GM18868 (cell line): ENCODE results near the gene SLC35F3.
"Not testable (repeated sequence)": the region's sequence is repeated elsewhere in the genome, so short reads cannot be mapped to it uniquely, and the experiment has no call there.

Experiments
- ATAC-seq: cut with Tn5 transposase; IDR thresholded peaks from one replicate; pipeline ENCODE4 v1.9.1; 2021; ENCODE audit warnings: mild to moderate bottlenecking, moderate library complexity; ENCODE audit not compliant: unreplicated experiment

The SLC35F3 gene

DNA sequence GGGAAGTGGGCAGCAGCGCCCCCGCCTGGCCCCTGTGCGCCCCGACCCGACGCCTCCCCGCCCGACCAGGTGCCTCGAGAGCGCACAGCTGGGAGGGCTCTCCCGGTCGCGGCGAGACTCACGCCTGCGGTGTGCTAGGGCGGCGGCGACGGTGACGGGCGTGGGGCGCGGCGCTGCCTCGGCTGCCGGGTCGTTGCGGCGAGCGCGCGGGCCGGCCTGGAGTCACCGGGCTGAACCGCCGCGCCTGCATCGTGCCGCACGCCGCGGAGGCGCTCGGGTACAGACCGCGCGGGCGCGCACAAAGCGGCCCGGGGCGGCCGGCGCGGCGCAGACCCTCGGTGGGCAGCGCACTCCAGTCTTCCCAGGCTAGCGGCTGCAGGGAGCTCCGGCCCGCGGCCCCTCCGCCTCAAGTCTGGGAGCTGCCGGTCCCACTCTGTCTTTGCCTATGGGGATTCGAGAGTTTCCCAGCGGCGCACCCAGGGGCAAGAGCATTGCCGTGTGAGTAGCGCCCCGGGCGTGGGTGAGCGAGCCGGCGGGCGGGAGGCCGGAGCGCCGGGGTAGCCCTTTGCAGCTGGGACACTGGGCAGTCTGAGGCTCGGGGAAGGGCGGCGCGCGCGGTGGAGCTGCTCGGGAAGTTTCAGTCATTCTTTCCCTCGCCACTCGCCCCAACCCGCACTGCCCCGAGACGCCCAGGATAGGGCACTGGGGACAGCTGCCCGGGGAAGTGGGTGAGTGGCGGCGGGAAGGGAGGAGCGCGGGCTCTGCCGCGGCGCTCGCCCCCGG is at the start of gene SLC35F3:
TSS of gene SLC35F3 (plus strand) at position 44 of the 783 bp plus-strand sequence.
- ATAC-seq = no peak

DNA sequence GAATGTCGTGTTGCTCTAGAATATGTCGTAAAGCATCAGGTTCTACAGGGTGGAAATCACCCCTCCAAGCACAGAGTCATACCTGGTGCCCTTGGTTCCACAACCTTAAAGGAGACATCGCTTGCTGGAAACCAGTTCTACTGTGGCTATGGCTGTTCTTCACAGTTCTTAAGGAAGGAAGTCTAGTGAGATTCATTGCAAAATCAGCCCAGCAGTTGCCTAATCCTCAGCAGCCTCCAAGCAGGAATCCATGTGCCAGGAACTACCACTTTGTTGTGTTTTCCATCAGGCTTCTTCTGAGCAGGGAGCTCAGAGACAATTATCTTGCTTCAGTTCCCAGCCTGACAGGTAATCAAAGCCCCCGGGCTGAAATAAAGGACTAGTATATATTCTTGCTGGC is 45.0 kb upstream of the SLC35F3 start:
- ATAC-seq = no peak

DNA sequence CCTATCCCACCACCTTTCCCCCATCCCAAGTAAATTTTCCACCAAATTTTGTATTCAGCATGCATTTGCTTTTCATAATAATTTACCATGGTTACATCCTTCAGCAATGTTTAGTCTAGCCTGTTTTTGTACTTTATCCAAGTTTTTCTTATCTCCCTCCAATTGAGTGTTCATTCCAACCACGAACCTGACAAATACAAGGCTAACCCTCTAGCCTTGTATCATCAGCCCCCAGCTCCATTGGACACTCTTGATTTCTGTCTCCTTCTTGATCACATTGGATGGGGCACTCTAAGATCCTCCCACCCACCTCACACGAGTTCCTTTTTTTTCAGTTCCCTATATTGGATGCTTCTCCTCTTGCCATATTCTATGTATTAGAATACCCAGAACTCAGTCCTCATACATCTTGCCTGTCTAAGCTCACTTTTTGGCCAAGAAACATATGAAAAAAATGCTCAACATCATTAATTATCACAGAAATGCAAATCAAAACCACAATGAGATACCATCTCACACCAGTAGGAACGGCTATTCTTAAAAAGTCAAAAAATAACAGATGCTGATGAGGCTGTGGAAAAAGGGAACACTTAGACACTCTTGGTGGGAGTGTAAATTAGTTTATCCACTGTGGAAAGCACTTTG is 40.5 kb upstream of the SLC35F3 start:
- no peak for ATAC-seq

DNA sequence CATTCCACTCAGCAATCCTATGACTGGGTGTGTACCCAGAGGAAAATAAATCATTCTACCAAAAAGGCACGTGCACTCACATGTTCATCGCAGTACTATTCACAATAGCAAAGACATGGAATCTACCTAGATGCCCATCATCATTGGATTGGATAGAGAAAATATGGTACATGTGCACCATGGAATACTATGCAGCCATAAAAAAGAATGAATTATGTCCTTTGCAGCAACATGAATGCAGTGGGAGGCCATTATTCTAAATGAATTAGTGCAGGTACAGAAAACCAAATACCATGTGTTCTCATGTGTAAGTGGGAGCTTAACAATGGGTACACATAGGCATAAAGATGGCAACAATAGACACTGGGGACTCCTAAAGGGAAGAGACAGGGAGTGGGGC is 39.9 kb upstream of the SLC35F3 start:
- no peak for ATAC-seq

DNA sequence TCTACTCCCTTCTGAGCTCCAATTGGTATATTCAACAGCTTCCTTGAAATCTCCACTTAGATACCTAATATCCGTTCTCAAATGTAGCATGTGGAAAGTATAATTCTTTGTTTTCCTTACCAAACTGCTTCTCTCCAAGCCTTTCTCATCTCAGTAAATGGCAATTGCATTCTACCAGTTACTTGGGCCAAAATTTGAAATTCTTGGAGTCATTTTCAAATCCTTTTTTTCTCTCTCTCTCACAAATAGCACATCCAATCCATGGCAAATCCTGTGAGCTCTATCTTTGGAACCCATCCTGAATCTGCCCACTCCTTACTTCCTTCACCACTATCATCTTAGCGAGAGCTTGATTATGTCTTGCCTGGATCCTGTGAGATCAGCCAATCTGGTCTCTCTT is 39.3 kb upstream of the SLC35F3 start:
- ATAC-seq = no peak

DNA sequence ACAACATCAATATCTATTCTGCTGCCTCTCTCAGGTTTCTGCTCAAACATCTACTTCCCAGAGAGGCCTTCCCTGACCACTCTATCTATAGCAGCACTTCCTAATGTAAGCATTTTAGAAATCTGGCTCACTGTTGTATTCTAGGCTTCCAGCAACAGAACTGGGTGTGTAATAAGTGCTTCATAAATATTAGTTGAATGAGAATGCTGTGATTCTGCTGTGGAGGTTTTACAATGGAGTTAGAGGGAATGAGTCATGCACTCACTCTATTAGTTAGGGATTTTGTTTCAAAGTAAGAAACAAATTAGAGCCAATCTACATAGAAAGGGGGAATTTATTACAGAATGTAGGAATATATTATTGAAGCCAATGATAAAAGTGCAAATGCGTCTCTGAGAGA is 38.6 kb upstream of the SLC35F3 start:
- no peak for ATAC-seq

DNA sequence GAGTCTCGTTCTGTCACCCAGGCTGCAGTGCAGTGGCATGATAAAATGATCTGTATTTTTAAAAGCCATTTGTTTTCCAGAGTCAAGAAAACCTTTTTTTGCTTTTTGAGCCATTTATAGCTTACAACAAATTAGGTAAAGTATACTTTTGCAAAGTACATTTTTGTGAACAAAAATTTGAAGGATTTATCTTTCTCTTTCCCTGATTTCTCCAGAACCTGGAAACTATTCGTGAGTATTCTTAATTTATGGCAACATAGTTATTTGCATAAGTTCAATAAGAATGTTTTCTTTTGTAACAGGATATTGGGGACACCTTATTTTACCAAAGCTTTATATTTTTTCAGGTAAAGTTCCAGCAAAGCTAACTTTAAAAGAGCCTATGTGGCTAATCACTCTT is 37.4 kb upstream of the SLC35F3 start:
- ATAC-seq = no peak

DNA sequence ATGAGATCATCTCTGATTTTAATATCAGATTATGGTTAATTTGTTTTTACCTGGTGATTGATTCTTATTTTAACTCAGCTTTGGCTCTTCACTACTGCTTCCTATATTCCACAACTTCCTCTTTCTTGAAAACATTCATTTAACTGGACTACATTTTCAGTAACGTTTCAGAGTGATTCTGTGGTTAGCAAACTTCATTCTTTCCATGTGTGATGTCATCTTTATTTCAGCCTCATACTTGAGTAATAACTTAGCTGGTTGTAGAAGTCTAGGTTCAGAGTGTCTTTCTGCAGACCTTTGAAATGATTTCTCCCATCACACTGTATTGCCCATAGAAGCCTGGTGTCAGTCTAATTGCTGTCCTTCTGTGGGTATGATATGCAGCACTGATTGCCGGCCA is 36.0 kb upstream of the SLC35F3 start:
- ATAC-seq = no peak

DNA sequence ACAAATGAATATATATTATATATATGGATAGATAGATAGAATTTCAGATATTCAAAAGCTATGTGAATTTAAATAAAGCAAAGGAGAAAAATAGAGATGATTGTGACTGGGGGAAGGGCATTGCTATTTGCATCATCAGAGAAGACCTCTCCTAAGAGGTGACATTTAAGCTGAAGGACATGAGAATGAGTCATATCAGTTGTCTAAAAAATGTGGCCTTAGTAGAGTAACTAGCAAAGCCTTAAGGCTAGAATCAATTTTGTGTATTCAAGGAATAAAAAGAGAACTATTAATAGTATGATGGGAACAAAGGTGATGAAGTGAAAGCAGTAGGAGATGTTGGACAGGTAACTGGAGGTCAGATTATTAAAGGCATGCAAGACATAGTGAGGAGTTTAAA is 34.8 kb upstream of the SLC35F3 start:
- no peak for ATAC-seq

DNA sequence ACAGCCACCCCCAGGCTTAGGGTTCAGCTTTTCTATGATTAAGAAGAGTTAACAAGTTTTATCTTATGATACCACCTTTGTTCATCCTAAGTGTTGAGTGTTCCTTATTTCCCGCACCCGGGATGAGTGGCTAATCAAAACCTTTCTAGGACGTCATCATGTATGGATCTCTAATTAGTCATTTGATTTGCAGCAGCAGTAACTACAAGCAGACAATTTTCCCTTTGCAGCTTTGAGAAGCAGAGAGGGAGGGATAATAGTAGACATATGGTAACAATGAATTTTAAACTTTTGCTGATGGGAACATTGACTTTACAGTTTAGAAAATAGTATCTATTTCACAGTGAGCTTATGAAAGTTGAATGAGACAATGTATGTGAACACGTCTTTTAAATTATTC is 30.8 kb upstream of the SLC35F3 start:
- no peak for ATAC-seq

DNA sequence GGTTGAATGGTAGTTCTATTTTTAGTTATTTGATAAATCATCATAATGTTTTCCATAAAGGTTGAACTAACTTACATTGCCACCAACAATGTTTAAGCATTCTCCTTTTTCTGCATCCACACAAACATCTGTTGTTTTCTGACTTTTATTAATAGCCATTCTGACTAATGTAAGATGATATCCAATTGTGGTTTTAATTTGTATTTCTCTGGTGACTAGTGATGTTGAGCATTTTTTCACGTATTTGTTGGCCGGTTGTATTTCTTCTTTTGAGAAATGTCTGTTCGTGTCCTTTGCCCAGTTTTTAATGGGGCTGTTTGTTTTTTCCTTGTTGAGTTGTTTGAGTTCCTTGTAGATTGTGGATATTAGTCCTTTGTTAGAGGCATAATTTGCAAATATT is 24.6 kb upstream of the SLC35F3 start:
- ATAC-seq = no peak

DNA sequence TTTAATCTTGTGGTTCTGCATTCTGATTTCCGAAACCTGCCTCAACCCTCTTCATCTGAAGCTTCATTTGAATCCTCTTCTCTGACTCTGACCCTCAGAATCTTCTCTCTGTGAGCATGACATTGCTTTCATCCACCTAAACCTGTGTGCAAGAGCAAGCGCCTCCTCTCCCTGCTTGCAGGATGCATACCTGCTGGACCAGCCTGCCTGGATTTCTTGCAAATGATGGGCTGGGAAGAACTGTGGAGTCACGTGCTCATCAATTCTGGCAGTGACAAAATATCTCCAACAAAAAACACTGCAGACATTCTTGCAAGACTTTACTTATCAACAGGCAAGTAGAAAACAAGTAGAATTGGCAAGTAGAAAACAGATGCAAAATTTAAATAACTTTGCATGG is 20.8 kb upstream of the SLC35F3 start:
- ATAC-seq = no peak

DNA sequence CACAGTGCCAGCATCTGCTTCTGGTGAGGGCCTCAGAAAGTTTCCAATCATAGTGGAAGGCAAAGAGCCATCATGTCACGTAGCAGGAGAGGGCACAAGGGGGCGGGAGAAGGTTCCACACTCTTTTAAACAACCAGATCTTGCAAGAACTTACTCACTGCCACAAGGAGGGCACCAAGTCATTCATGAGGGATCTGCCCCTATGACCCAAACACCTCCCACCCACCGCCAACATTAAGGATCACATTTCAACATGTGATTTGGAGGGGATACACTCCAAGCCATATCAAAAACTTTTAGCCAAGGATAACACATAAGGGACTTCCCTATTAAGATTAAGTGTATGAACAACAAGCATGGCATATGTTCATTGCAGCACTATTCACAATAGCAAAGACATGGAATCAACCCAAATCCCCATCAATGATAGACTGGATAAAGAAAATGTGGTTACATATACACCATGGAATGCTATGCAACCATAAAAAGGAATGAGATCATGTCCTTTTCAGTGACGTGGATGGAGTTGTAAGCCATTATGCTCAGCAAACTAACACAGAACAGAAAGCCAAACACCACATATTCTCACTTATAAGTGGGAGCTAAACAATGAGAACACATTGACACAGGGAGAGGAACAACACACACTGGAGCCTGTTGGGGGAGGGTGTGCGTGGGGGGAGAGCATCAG is 19.9 kb upstream of the SLC35F3 start:
- ATAC-seq = no peak

DNA sequence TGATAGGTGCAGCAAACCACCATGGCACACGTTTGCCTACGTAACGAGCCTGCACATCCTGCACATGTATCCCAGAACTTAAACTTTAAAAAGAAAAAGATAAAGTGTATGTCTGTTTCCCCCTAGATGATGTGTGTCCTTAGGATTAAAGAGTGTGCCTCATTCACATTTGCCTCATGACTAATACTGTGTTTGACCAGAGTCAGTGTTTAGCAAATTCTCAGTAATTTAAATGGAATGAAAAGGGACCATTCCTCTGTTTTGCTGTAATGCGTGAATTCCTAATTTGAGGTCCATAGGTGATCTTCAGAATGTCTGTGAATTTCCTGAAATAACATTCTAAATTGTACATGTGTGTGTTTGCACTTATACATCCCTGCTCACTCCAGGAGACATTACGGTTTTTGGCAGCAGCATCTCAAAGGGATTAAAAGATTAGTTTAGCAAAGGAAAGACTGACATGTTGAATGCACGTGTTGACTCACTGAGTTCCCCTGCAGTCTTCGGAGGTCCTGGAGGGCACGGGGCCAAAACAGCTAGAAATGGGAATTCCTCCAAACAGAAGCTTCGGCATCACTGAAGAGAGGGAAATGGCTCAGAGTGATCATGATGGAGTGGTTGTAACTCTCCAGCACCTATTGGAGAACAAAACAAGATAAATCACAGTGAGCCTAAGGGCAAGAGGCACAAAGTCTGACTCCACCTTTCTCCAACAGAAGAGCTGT is 19.1 kb upstream of the SLC35F3 start:
- ATAC-seq = no peak

DNA sequence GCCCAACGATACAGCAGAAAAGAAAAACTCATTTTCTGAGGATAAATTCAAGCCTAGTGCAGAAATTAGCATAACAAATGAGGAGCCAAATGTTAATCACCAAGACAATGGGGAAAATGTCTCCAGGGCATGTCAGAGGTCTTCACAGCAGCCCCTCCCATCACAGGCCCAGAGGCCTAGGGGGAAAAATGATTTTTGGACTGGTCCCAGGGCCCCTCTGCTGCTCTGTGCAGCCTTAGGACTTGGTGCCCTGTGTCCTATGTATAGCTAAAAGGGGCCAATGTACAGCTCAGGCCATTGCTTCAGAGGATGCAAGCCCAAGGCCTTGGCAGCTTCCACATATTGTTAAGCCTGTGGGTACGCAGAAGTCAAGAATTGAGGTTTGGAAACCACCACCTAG is 13.3 kb upstream of the SLC35F3 start:
- not testable (repeated sequence) for ATAC-seq

DNA sequence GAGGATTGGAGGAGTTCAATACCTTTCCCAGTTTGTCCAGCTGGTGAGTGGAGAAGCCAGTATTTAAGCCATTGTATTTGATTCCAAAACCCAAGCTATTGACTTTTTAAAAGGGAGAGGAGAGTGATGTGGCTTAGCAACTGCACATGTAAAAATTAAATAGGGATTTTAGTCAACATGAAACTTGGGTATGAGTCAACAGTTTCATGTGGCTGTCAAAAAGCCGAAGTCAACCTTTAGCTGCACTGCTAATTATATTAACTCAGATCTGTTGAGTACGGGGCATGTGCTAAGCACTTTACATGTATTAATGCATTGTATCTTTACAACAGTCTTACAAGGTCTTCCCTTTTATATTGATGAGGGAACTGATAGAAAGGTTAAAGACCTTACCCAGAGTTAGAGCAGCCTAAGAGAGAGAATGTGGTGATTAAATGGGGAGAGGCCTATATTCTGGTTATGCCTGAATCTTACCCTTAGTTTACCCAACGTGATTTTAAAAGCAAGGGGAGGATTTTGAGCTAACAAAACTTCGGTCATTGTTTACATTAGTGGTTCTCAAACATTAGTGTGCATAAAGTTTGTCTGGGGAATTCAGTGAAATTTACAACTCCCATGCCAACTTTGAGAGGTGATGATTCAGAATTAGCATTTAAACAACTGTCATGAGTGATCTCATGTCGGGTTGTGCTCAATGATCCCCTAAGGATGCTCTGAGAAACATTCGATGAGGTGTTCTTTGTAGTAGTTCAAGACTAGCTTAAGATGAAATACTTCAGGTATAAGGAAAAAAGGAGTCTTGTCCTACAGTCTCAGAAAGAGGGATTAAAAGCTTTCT is 6.9 kb upstream of the SLC35F3 start:
- ATAC-seq = peak; percentile 98

DNA sequence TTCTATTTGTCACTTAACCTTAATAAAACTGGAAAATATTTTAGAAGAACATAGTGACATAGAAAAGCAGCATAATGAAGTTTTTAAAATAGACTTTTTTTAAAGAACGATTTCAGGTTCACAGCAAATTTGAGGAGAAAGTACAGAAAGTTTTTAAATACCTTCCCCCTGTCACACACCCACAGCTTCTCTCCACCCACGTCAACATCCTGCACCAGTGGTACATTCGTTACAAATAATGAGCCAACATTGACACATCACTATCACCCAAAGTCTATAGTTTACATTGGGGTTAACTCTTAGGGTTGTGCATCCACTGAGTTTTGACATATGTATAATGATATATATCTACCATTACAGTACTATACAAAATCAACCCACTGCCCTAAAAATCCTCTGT is 3.0 kb upstream of the SLC35F3 start:
- no peak for ATAC-seq

DNA sequence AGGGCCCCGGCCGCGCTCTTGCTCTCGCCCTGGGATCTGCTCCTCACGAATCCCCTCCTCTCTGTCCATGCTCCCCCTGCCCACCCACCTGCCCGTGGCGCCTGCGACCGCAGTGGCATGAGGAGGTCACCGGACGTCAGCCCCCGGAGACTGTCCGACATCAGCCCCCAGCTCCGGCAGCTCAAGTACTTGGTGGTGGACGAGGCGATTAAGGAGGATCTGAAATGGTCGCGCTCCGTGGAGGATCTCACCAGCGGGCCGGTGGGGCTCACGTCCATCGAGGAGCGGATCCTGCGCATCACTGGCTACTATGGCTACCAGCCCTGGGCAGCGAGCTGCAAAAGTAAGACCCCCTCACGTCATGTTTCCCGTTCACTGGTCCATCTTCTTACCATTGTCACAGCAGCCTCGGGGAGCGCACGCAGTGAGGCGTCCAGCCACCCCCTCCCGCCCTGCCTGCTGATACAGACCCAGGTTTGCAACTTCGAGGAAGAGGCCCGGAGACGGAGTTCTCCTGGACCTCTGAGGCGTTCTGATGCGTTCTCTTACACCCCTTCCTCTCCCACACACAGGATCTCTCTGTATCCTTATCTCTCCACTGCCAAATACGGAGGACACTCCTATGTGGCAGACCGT is 1.1 kb downstream of the SLC35F3 start:
- no peak for ATAC-seq

DNA sequence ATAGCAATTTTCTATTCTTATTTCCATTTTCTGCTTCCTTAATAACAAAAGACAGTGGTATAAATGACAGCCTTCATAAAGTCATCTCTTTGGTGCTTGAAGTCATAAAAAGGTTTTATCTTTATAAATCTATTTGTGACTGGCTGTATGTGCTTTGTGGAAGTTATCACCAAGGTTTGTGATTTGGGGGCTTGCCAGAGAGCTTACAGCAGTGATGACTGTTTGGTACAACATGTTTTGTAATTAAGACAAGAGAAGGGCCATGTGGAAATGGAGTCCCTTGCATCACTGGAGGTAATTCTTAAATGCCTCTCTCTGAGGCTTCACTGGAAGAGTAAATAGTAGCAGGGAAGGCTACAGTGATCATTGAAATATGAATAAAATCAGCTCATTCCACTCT is 2.7 kb downstream of the SLC35F3 start:
- no peak for ATAC-seq

DNA sequence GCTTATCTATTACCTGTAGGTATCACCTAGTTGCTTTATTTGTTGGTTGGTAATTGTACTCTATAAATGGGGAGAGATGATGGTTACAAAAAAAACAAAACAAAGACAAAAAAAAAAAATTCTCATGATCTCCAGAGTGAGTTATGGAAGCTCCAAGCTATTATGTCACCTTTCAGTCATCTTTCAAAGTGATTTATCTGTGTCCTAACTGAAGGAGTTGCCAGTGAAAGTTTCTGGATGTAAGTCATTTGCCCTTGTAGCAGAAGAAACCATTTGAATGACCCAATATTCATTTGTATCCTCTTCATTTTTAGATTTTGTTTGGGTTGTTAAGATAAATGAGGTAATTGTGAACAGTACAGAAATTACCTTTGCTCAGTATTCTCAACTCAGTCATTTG is 3.6 kb downstream of the SLC35F3 start:
- no peak for ATAC-seq
